GM06990 (cell line): ENCODE results near the gene PTGIS.

Experiments used
- DNase-seq: peaks from one replicate; pipeline ENCODE4 v3.0.0-alpha.2; 2011; ENCODE audit not compliant: insufficient read length; ENCODE audit errors: extremely low read depth
- H3K27me3 ChIP-seq: replicated peaks from 2 replicates; pipeline ENCODE4 v1.6.0; 2011; ENCODE audit warnings: low read length; ENCODE audit not compliant: control insufficient read depth, insufficient read depth
- H3K36me3 ChIP-seq: 2 replicates; pipeline ENCODE4 v1.5.1; 2011; ENCODE audit warnings: low read length; ENCODE audit not compliant: control insufficient read depth, insufficient read depth
- H3K4me3 ChIP-seq: replicated peaks from 2 replicates; pipeline ENCODE4 v1.5.1; 2011; ENCODE audit warnings: low read depth, mild to moderate bottlenecking, control low read depth, low read length
- CTCF ChIP-seq: IDR thresholded peaks from 2 replicates; pipeline ENCODE4 v1.5.1; 2011; ENCODE audit warnings: low read length, control low read depth, mild to moderate bottlenecking, inconsistent platforms; ENCODE audit not compliant: insufficient read depth, poor library complexity, severe bottlenecking

PTGIS gene

GRCh38 chr20:49563015-49563980 is 4.6 kb downstream of the PTGIS start:
- Histone ChIP-seq H3K27me3 (no peaks in the 10 kb centered on the region; the same call in none of the 2 replicates), H3K4me3 (no peak overlapping the region), H3K36me3 (no peaks in the 10 kb centered on the region)
- DNase-seq: no peak
- no peak for TF ChIP-seq CTCF

GRCh38 chr20:49562311-49563014 is 5.5 kb downstream of the PTGIS start:
- no peak for DNase-seq
- TF ChIP-seq CTCF: no peak
- Histone ChIP-seq H3K27me3 (no peaks in the 10 kb centered on the region; the same call in none of the 2 replicates), H3K4me3 (no peak overlapping the region), H3K36me3 (no peaks in the 10 kb centered on the region)

GRCh38 chr20:49561806-49562205 is 6.1 kb downstream of the PTGIS start:
- TF ChIP-seq CTCF: no peak

GRCh38 chr20:49561256-49561655 is 6.7 kb downstream of the PTGIS start:
- no peaks in the 10 kb centered on the region for H3K36me3 ChIP-seq
- no peak for DNase-seq
- no peak overlapping the region for H3K4me3 ChIP-seq
- no peaks in the 10 kb centered on the region; the same call in none of the 2 replicates for H3K27me3 ChIP-seq
- TF ChIP-seq CTCF: no peak

More at GRCh38 chr20:49561806-49562205, 6.1 kb downstream of the PTGIS start:
- H3K36me3 ChIP-seq: no peaks in the 10 kb centered on the region
- DNase-seq: no peak
- H3K4me3 ChIP-seq: no peak overlapping the region
- H3K27me3 ChIP-seq: no peaks in the 10 kb centered on the region; the same call in none of the 2 replicates

GRCh38 chr20:49560646-49561045 is 7.3 kb downstream of the PTGIS start:
- Histone ChIP-seq H3K36me3 (no peaks in the 10 kb centered on the region), H3K4me3 (no peak overlapping the region), H3K27me3 (no peaks in the 10 kb centered on the region; the same call in none of the 2 replicates)
- TF ChIP-seq CTCF: no peak
- no peak for DNase-seq
